NCI-H524 (cell line): Measurements from ENCODE around the gene CYB5RL.
"Not testable (repeated sequence)": the region's sequence is repeated elsewhere in the genome, so short reads cannot be mapped to it uniquely, and the experiment has no call there.

Experiments
- DNase-seq, 2 experiments: peaks; one replicate each; lab custom pipeline; 2025; lab: John Stamatoyannopoulos, UW

CYB5RL gene

GRCh38 chr1:54186056-54186455 lies 13.8 kb downstream of the CYB5RL start:
- no peak for DNase-seq

DNA sequence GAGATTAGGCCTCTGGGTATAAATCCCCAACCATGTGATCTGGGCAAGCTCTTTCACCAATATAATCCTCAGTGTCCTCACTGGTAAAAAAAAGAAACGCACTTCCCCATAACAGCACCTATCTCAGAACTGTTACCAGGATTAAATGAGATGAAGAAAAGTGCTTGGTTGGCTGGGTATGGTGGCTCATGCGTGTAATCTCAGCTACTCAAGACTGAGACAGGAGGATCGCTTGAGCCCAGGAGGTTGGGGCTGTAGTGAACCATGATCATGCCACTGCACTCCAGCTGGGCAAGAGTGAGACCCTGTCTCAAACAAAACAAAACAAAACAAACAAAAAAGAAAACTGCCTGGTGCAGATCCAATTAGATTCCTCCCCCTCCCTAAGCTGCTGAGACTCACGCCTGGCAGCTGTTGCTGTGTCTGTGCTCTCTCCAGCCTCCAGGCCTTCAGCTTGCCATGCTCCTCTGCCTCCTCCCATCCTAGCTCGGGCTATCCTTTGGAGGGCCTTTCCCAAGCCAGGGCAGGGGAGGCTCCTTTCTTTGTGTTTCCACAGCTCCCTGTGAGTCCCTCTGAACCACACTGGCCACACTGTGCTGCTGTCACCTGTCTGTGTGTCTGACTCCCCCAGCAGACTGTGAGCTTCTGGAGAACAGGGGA lies 19.0 kb downstream of the CYB5RL start:
- DNase-seq, result peak in 1 of 2 experiments; percentile 36

- no peak for DNase-seq
Measured at GRCh38 chr1:54178296-54179070, 21.3 kb downstream of the CYB5RL start.

DNA sequence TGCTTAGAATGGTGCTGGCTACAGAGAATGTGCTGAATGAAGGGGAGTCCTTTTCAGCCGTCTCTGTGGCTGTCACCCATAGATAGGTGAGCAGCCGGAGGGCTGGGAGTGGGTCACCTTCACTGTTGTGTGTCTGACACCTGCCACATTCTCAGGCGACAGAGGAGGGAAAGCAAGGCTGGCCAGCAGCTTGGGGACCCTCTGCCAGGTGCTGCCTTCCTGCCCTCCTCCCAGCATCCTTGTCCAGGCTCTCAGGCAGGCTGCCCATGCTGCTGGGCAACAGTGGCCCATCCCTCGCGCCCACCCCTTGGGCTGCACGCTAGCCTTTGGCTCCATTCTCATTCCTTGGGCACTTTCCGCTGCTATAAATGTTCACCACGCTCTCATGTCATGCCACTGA lies 22.1 kb downstream of the CYB5RL start:
- no peak for DNase-seq

- no peak for DNase-seq
Measured at GRCh38 chr1:54176621-54177327, 23.1 kb downstream of the CYB5RL start.

GRCh38 chr1:54174106-54174505 lies 25.7 kb downstream of the CYB5RL start:
- DNase-seq, result no peak

GRCh38 chr1:54173681-54174080 lies 26.1 kb downstream of the CYB5RL start:
- DNase-seq, result no peak

GRCh38 chr1:54172614-54173599 lies 26.9 kb downstream of the CYB5RL start:
- DNase-seq, result no peak

GRCh38 chr1:54171606-54172005 lies 28.2 kb downstream of the CYB5RL start:
- DNase-seq, result no peak

DNA sequence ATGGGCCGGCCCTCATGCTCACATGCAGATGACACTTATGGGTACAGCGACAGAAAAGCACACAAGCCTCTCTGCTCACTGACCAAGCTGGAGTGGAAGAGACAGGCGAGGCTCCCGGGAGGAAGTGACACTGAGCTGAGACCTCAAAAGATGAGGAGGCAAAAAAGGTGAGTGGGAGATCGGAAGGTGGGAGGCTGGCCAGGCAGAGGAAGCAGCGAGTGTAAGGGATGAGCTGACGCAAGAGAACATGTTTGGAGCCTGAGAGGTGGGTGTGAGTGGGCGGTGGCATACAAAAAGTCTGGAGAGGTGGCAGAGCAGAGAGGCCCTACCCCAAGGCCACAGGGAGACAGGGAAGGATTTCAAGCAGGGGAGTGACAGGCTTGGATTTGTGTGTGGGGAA lies 28.8 kb downstream of the CYB5RL start:
- DNase-seq, result no peak

DNA sequence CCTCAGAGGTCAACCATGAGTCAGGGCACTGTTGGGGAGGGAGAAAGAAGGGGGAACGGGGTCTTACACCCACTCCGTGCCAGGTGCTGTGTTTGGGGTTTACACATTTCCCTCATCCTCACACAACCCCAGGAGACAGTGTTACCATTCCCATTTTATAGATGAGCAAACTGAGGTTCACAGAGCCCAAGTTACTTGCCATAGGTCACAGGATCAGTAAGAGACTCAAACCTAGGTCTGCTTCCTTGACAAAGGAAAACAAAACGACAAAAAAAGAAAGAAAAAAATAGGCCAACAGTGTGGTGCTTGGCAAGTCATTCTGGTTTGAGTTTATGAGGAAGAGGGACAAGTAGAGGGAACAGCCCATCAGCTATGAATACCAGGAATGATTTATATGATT lies 30.8 kb downstream of the CYB5RL start:
- DNase-seq, result no peak

DNA sequence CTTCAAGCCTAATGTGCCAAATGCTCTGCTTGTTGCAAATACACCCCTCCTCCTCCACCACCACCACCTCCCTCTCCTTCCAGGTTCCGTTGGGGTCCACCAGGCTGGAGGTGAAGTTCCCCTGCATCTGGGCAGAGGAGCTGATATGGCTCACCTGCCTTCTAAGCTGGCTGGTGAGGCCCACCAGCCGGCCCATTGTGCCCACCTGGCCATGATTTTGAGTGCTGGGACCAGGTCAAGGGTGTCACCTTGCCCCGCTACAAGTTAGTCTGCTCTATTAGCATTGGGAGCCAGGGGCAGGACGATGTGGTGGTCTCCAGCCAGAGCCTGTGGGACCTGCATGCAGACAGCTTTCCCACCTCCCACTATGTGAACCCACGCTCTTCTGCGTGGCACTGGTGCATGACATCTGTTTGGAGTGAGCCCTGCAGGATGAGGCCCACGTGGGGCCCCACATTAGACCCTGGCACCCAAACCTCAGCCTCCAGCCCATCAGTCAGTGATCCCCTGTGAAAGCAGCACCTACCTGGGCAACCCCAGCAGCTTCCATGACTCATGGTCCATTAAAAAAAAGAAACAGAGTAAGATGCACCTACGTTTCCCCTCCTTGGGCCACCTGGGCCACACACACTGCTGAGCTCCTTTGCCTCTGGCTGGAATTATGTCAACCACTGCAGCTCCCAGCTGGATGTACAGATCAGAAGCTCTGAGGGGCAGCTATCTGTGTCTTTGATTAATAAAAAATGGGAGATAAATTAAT lies 31.4 kb downstream of the CYB5RL start:
- no peak for DNase-seq

GRCh38 chr1:54167422-54168139 lies 32.2 kb downstream of the CYB5RL start:
- no peak for DNase-seq

- not testable (repeated sequence) for DNase-seq
Measured at GRCh38 chr1:54166357-54166756, 33.5 kb downstream of the CYB5RL start.

DNA sequence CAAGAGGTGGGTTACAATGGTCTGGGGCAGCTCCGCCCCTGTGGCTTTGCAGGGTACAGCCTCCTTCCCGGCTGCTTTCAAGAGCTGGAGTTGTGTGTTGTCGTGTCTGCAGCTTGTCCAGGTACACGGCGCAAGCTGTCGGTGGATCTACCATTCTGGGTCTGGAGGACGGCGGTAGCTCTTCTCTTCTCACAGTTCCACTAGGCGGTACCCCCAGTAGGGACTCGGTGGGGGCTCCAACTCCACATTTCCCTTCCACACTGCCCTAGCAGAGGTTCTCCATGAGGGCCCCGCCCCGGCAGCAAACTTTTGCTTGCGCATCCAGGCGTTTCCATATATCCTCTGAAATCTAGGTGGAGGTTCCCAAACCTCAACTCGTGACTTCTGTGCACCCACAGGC lies 34.7 kb downstream of the CYB5RL start:
- no peak for DNase-seq

DNA sequence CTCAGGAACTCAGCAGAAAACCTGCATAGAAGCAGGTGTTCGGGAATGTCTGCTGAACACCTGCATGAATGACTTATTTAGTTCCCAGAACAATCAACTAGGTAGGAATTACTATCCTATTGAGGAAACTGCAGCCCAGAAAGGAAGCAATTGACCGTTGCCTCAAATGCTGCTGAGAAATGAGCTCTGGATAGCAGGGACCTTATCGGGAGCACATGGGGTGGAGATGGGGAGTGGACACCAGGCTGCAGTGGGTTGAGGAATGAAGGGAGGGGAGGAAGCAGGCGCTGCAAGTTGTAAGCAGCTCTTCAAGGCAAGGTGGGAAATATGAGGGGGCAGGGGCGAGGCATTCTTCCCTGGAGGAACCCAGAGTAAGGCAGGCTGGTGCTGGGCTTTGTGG lies 36.3 kb downstream of the CYB5RL start:
- no peak for DNase-seq

GRCh38 chr1:54163051-54163450 lies 36.8 kb downstream of the CYB5RL start:
- no peak for DNase-seq

DNA sequence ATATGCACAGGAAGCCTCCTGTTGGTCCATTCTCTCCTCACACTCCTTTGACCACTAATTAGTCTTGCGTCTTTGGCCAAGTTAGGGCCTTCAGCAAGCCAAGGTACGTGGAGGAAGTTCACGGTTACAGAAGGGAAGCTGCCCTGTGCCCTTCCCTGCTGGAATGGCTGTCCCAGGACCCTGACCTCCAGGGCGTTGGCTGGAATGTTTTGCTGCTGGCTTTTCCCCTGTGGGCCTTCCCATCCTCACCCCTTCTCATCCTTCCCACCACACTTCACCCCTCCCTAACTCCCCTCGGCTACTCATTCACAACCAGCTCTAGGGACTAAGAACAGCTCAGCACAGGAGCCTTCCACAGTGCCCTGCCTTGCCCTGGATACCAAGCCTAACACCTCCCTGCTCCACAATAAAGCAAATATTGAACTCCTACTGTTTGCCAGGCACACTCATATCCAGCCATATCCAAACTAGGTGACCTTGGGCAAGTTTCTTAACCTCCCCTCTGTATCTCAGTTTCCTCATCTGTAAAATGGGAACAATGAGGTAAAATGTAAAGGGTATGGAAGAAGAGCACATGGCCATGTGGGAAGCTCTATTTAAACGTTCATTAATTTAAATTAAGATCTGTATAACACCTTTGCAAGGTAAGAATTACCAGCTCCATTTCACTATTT lies 38.2 kb downstream of the CYB5RL start:
- no peak for DNase-seq

DNA sequence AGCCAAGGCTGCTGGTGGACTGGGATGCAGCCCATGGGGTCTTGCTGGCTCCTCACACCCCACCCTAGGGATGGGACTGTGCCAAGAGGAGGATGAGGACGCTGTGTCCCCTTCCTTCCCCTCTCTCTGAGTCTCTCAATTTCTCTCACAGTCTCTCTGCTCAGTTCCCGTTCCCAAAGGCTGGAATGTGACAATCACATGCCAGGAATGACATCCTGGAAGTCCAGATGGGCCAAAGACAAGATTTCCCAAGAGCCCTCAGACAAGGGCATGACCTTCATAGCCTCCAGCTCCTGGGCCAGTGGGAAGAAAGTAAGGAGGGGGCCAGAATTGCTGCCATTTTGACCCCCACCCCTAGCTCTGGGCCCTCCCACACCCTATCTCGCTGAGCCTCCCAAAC lies 39.5 kb downstream of the CYB5RL start:
- no peak for DNase-seq
